ENCODE data around the gene SLC22A13.
"Not testable (repeated sequence)": the region's sequence is repeated elsewhere in the genome, so short reads cannot be mapped to it uniquely, and the experiment has no call there.

DNA sequence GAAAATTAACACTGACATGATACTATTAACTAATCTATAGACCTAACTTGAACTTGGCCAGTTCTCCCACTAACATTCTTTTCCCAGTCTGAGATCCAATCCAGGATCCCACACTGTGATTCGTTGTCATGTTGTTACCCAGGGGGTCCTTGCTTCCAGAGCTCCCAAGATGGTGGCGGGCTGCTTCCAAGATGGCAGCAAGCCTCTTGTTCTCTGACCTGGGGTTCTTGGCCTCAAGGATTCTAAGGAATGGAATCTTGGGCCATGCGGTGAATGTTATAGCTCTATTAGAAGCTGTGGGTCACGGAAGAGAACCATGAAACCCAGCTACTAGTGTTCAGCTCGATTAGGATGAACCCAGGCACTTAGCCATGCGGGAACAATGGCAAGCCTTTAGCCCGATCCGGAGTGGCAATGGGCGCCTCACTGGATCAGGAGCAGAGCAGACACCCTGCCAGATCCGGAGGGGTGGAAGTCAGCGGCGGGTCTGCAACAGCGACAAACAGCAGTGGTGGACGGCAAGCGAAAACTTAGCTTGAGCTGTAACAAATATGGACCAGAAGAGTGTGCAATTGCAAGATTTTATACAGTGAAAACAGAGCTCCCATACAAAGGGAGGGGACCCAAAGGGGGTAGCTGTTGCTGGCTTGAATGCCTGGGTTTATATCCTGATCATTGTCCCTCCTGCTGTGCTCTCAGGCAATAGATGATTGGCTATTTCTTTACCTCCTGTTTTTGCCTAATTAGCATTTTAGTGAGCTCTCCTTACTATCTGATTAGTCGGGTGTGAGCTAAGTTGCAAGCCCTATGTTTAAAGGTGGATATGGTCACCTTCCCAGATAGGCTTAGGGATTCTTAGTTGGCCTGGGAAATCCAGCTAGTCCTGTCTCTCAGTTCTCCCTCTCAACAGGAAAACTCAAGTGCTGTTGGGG is 23.9 kb downstream of the SLC22A13 start:
- TF ChIP-seq, protein P1, sequence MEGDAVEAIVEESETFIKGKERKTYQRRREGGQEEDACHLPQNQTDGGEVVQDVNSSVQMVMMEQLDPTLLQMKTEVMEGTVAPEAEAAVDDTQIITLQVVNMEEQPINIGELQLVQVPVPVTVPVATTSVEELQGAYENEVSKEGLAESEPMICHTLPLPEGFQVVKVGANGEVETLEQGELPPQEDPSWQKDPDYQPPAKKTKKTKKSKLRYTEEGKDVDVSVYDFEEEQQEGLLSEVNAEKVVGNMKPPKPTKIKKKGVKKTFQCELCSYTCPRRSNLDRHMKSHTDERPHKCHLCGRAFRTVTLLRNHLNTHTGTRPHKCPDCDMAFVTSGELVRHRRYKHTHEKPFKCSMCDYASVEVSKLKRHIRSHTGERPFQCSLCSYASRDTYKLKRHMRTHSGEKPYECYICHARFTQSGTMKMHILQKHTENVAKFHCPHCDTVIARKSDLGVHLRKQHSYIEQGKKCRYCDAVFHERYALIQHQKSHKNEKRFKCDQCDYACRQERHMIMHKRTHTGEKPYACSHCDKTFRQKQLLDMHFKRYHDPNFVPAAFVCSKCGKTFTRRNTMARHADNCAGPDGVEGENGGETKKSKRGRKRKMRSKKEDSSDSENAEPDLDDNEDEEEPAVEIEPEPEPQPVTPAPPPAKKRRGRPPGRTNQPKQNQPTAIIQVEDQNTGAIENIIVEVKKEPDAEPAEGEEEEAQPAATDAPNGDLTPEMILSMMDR (IDR thresholded peaks at IDR 0.05) = not testable (repeated sequence)
- not testable (repeated sequence) for TF ChIP-seq SIN3A (IDR thresholded peaks at IDR 0.05; ENCODE audit: borderline replicate concordance, insufficient read depth, low read depth, low read length); POLR2AphosphoS5 (IDR thresholded peaks at IDR 0.05; ENCODE audit: low read depth, low read length)
